ENCODE results near the gene ZFX. TPM values are rescaled to one million over a fixed set of nuclear protein-coding genes. Genes with fewer than 3 reads are reported as not detected.
"Not testable (repeated sequence)": the region's sequence is repeated elsewhere in the genome, so short reads cannot be mapped to it uniquely, and the experiment has no call there.

ZFX gene
- total RNA-seq, 2 experiments from 2014 or later: 38.8 to 40.4 TPM

- Mint-ChIP-seq H3K4me3 (no peak overlapping the region), H3K27me3 (no peaks in the 10 kb centered on the region), H3K27ac (no peak overlapping the region), H3K4me1 (ENCODE audit: low read depth) (no peaks in the 10 kb centered on the region), H3K9me3 (no peaks in the 10 kb centered on the region), H3K36me3 (ENCODE audit: low read depth) (no peaks in the 10 kb centered on the region)
- intact Hi-C loops (cut with micrococcal nuclease): no loop called here
- TF ChIP-seq, protein P1, sequence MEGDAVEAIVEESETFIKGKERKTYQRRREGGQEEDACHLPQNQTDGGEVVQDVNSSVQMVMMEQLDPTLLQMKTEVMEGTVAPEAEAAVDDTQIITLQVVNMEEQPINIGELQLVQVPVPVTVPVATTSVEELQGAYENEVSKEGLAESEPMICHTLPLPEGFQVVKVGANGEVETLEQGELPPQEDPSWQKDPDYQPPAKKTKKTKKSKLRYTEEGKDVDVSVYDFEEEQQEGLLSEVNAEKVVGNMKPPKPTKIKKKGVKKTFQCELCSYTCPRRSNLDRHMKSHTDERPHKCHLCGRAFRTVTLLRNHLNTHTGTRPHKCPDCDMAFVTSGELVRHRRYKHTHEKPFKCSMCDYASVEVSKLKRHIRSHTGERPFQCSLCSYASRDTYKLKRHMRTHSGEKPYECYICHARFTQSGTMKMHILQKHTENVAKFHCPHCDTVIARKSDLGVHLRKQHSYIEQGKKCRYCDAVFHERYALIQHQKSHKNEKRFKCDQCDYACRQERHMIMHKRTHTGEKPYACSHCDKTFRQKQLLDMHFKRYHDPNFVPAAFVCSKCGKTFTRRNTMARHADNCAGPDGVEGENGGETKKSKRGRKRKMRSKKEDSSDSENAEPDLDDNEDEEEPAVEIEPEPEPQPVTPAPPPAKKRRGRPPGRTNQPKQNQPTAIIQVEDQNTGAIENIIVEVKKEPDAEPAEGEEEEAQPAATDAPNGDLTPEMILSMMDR (IDR thresholded peaks at IDR 0.05): no peak
- ChIA-PET POLR2A (no interaction called here), CTCF (no interaction called here)
- no peak for ATAC-seq
- no peak for DNase-seq
These were observed 12.3 kb upstream of the ZFX start for GRCh38 chrX:24137192-24137591.

GRCh38 chrX:24143982-24144381 is 5.5 kb upstream of the ZFX start:
- H3K9me3 Mint-ChIP-seq, CTCF ChIA-PET: not testable (repeated sequence)

GRCh38 chrX:24144528-24144927 is 5.0 kb upstream of the ZFX start:
- TF ChIP-seq, protein P1 (IDR thresholded peaks at IDR 0.05): no peak
- ChIA-PET CTCF (no interaction called here), POLR2A (no interaction called here)
- H3K36me3 Mint-ChIP-seq (ENCODE audit: low read depth): no peaks in the 10 kb centered on the region
- no peaks in the 10 kb centered on the region for H3K9me3 Mint-ChIP-seq
- ATAC-seq: no peak
- no peak for DNase-seq
- intact Hi-C loops (cut with micrococcal nuclease): no loop called here
- H3K4me3 Mint-ChIP-seq: no peak overlapping the region
- H3K27ac Mint-ChIP-seq: no peak overlapping the region
- H3K27me3 Mint-ChIP-seq: no peaks in the 10 kb centered on the region
- peaks cover 21% of the 10 kb centered on the region for H3K4me1 Mint-ChIP-seq (ENCODE audit: low read depth)

More at GRCh38 chrX:24143982-24144381, 5.5 kb upstream of the ZFX start:
- H3K27me3 Mint-ChIP-seq; H3K4me3 Mint-ChIP-seq; intact Hi-C loops (cut with micrococcal nuclease); ATAC-seq; H3K27ac Mint-ChIP-seq; DNase-seq; H3K36me3 Mint-ChIP-seq (ENCODE audit: low read depth); POLR2A ChIA-PET: not testable (repeated sequence)
- H3K4me1 Mint-ChIP-seq (ENCODE audit: low read depth): peaks cover 21% of the 10 kb centered on the region

DNA sequence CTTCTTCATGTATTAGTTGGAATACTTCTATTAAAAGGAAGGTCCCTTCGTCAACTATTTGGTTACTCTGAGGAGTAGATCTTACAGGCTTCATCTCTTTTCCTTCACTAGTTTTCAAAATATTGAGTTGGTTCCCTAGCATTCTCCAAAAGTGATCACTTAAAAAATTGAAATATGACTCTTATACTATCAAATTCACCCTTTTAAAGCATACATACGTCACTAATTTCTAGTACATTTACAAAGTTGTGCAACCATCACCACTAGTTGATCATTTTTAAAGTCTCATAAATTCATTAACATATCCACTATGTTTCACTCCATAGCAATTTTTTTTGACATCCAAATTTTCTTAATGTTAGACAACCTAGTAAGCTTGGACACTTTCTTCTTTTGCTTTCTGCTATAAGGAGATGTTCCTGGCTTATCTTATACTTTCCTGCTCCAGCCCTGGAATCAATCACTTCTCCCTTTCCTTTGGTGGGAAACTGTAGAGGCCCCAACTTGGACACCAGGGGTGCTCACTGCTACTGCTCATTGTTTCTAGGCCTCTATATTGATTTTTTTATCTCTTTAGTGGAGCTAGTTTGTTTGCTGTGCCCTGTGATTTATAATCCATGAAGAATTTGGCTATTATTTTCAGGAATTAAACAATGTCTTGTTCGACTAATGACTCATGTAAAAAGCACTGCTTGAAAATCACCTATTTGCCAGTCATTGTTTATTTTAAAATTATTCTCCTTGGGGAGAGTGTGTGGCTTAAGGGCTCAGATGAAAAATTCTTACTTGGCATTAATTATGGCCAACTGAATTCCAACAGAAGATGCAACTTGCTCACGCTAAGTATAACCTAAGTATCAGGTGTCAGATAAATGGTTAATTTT is 4.0 kb upstream of the ZFX start:
- H3K4me1 Mint-ChIP-seq (ENCODE audit: low read depth): peaks cover 21% of the 10 kb centered on the region
- POLR2A ChIA-PET: no interaction called here
- H3K4me3 Mint-ChIP-seq: no peak overlapping the region

DNA sequence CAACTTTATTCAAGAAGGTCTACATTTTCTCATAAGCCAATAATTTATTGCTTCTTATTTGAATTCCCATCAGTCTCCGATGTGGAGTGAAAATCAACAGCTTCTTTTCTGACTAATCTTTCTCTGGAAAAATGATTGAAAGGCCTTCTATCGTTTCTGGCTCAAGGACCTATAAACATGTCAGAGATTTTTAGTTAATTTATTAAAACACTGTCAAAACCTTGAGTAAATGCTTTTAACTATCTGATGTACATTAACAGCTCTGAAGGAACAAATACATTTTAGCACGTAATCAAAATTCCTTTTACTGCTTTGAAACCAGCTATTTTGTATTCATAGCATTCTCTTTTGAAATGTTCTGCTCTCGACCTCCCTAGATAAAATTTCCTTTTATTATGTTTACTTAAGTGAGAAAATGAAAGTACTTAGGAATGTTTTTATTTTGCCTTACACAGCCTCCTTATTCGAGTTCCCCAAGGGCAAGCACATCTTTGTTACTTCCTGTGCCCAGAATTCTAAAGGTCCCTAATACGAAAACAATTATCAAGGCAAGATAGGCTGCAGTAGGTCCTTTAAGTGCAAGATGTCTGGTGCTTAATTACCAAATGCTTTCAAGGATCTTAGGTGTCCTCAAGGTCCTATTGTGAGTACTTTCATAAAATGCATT is 3.1 kb upstream of the ZFX start:
- DNase-seq: no peak
- intact Hi-C loops (cut with micrococcal nuclease): no loop called here
- Mint-ChIP-seq H3K27ac (peak overlapping the region; percentile 69), H3K9me3 (no peaks in the 10 kb centered on the region), H3K4me3 (peak overlapping the region; percentile 35), H3K36me3 (ENCODE audit: low read depth) (peaks cover 8% of the 10 kb centered on the region), H3K4me1 (ENCODE audit: low read depth) (peaks cover 25% of the 10 kb centered on the region), H3K27me3 (no peaks in the 10 kb centered on the region)
- CTCF ChIA-PET: no interaction called here
- POLR2A ChIA-PET: no interaction called here
- ATAC-seq: no peak
- TF ChIP-seq, protein P1 (IDR thresholded peaks at IDR 0.05): no peak

More for the DNA sequence above, 4.0 kb upstream of the ZFX start:
- intact Hi-C loops (cut with micrococcal nuclease): no loop called here
- Mint-ChIP-seq H3K9me3 (no peaks in the 10 kb centered on the region), H3K27ac (no peak overlapping the region), H3K36me3 (ENCODE audit: low read depth) (no peaks in the 10 kb centered on the region), H3K27me3 (no peaks in the 10 kb centered on the region)
- TF ChIP-seq, protein P1 (IDR thresholded peaks at IDR 0.05): no peak
- DNase-seq: no peak
- CTCF ChIA-PET: no interaction called here
- no peak for ATAC-seq
